NCI-H524 (cell line): ENCODE data around the gene MAP2K3.
A peak's percentile ranks its signal among the peaks of the same experiment; 100 is the strongest.
"Not testable (repeated sequence)": the region's sequence is repeated elsewhere in the genome, so short reads cannot be mapped to it uniquely, and the experiment has no call there.

Experiments used
- DNase-seq, 2 experiments: peaks; one replicate each; lab custom pipeline; 2025; lab: John Stamatoyannopoulos, UW

The MAP2K3 gene

GRCh38 chr17:21328778-21329177 is 44.3 kb downstream of the MAP2K3 start:
- not testable (repeated sequence) for DNase-seq

GRCh38 chr17:21330436-21331160 is 46.1 kb downstream of the MAP2K3 start:
- no peak for DNase-seq

DNA sequence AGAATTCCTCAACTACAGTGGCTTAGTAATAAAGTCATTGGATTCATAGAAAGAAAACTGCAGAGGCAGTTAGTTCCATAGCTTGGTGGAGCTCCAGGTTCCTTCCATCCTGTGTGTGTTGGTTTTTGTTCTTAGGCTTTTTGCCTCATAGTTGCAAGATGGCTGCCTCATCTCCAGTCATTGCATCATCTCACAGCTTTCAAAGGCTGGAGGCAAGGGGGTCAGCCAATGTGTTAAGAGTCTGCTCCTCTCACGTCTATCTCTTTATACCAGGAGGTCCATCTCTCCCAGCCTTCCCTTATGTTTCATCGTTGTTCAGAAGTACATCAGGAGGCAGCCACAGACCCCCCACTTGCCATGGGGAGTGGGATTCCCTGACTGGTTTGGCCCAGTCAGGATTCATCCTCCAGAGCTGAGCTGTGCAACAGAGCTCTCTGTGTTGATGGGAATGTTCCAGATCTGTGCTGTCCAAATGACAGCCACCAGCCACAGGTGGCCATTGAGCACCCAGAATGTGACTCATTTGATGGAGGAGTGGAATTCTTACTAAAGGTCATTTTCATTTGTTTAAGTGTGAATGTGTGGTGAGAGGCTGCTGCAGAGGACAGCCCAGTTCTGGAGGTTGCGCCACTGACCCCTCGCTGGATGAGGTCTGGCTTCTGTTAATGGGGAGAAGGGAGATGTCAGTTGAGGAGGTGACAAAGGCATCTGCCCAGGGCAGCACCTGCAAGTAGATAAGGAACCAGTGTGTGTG is 52.2 kb downstream of the MAP2K3 start:
- DNase-seq, result not testable (repeated sequence)

DNA sequence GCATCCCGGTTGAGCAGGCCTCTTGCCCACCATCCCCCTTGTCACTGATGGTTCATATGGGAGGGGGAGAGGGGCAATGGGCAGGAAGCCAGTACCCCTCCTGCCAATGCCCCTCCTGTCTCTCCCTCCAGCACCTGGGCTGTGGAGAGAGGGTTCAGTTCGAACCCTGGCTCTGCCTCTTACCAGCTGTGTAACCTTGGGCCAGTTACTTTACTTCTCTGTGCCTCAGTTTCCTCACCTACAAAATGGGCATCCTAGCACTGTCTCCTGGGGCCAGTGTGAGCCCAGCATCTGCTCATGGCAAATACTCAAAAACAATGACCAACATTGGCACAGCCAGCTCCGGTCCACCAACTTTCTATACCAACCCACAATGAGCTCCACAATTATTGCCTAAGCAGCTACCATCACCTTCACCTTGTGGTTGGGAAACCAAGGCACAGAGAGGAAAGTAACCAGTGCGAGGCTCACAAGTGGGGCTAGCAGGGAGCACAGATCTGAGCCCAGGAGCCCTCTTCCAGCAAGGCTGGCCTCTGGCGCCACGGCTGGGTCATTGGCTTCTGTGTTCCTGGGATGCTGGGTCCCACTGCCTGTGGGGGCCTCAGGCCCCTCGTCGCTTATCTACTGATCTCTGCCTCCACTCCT is 53.6 kb downstream of the MAP2K3 start:
- DNase-seq, result not testable (repeated sequence)

DNA sequence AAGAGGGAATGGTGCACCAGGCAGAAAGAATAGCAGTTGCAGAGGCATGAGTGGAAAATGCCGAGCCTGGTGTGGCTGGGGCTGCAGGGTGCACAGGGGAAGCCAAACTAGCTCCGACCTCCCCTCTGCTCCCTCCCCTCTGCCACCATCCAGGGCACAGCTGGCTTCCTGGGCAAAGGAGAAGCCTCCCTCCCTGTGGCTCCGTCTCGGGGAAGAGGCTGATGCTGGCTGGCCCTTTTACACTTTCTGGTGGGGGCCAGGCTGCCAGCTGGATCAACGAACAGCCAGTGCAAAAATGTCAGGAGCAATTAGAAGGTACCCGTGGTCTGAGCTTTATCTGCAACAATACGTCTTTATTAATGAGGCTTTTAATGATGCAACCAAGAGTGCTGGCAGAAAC is 54.5 kb downstream of the MAP2K3 start:
- peak in 1 of 2 experiments; percentile 20 for DNase-seq

- DNase-seq, result not testable (repeated sequence)
These were observed 55.1 kb downstream of the MAP2K3 start for GRCh38 chr17:21339571-21339970.

DNA sequence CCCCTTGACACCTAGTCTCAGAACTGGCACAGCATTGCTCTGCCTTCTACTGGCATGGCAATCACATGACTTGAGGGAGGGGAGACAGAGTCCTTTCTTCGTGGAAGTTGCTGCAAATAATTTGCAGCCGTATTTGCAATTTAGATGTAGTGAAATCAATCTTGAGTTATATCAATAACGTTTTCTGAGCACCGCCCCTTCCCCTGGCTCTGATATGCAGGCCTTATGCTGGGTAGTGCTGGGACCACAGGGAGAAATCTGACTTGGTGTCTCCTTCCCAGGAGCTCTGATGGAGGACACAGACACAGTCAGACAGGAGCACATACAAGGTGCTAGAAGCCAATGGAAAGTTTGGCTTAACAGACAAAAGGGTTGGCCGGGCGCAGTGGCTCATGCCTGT is 55.9 kb downstream of the MAP2K3 start:
- DNase-seq, result not testable (repeated sequence)

DNA sequence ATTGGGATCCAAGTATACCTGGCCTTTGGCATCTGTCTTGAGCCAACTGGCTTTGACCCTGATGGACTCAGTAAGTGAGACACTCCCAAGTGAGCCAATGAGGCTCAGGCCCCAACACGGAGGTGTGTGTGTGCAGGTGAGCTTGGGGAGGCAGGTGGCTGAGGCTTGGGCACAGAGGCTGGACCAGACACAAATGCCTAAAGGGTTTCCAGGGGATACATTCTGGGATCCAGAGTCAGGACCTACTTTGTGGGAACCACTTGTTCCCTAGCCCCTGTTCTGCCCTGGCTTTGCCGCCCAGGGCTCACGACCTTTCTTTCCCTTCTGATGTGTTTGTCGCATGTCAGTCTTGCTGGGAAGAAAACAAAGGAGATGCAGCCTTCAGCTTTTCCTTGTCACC is 56.8 kb downstream of the MAP2K3 start:
- not testable (repeated sequence) for DNase-seq

DNA sequence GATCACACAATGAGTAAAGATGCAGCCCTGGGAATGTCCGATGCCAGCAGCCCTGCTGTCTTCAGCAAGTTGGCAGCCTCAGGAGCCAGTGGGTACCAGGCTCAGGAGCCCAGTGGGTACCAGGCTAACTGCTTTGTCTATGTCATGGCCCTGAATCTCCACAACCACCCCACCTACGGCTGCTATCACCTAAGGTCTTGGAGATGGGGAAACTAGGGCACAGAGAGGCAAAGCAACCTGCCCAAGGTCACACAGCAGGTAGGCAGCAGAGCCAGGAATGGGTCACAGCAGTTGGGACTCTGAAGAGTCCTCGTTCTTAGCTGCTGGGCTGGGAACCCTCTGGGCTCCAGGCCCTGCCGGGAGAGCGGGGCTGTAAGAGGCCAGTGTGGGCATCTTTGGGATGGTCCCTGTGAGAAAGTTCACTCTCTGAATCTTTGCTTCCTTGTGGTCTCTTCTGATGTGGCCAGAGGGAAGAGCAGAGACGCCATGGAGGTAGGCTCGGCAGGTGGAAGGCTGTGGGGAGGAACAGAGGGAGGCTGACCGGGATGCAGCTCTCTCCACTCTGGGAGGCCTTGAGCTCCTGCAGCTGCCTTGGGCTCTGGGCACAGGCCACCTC is 57.5 kb downstream of the MAP2K3 start:
- not testable (repeated sequence) for DNase-seq

GRCh38 chr17:21343061-21343949 is 58.8 kb downstream of the MAP2K3 start:
- DNase-seq, result not testable (repeated sequence)

GRCh38 chr17:21344801-21345200 is 60.3 kb downstream of the MAP2K3 start:
- DNase-seq, result not testable (repeated sequence)

DNA sequence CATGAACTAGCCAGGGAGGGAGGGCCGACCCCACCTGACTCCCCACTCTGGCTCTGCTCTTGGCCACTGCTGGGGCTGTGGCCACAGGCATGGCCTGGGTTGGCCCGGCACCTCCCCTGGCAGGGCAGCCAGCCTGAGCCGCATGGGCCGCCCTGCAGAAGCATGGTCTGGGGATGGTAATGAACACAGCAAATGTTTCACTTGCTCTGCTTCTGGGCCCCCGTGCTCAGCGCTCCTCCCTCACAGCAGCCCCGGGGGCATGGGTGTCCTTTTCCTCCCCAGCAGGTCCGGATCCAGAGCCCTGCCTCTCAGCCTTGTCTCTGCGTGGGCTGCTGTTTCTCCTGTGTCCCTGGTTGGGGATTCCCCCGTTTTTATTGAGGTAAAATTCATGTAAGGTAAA is 60.7 kb downstream of the MAP2K3 start:
- no peak for DNase-seq

- not testable (repeated sequence) for DNase-seq
These were observed 61.6 kb downstream of the MAP2K3 start for GRCh38 chr17:21346107-21346506.

- not testable (repeated sequence) for DNase-seq
These were observed 62.2 kb downstream of the MAP2K3 start for GRCh38 chr17:21346651-21347250.

- not testable (repeated sequence) for DNase-seq
These were observed 63.1 kb downstream of the MAP2K3 start for GRCh38 chr17:21347660-21348059.

DNA sequence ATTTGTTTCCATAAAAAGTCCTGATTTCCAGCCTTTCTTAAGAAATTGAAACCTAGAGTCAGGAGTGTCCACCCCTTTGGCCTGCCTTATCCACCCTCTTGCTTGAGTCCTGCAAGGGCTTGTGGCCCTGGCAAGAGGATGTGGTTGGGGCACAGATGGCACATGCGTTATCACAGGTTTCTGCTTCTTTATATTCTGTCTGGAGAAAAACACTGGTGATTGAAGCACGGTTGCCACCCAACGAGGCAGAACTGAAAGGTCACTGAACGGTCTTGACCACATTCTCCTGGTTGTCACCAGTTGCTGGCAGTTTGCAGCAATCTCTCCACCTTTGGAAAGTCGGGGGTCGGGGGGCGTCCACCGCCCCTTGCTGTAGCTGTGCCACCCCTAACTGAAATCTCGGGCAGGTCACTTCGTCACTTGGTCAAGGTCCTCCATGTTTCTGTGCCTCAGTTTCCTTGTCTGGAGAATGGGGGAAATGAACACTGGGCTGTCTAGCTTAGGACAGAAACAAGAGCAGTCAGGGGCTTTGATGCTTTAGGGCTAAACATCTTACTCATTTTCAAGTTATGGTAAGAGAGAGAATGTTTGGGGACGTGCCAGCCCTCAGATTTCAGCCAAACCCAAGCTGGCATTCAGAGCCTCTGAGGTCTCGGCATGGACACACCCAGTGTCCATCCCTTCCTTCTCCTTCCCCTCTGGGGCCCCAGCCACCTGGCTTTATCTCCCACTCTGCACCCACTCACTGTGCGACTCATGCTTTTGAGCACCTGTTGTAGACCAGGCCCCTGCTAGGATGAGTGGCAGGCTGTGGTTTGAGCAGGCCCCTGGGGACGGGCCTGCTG is 63.8 kb downstream of the MAP2K3 start:
- DNase-seq, result not testable (repeated sequence)

GRCh38 chr17:21348926-21349261 is 64.4 kb downstream of the MAP2K3 start:
- DNase-seq, result not testable (repeated sequence)

DNA sequence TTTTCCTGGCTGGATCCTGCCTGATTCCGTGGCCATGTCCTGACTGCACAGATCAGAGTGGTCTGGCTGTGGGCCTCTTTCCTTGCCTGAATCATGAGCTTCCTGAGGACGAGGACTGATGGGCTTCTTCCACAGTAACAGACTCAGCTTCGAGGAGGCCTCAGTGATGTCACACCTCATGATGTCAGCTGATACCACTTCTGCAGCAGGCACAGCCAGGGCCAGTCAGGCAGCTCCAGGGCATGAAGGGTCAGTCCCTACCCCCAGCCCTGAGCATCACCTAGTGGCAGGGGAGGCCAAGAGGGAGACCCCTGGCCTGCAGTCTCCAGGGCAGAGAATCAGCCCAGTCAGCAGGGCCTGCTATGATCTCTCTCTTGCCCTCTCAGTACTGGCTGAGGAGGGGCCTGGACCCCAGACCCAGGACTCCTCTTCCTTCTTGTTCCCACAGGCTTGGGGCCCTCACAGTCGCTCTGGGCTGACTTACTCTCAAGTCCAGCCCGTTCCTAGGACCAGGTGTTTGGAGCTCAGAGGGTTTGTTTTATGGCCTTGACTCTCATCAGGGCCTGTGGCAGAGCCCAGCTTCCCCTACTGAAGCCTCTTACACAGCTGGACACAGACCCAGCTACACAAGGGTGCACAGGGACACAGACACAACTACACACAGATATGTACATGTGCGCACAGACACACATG is 65.0 kb downstream of the MAP2K3 start:
- DNase-seq, result not testable (repeated sequence)

DNA sequence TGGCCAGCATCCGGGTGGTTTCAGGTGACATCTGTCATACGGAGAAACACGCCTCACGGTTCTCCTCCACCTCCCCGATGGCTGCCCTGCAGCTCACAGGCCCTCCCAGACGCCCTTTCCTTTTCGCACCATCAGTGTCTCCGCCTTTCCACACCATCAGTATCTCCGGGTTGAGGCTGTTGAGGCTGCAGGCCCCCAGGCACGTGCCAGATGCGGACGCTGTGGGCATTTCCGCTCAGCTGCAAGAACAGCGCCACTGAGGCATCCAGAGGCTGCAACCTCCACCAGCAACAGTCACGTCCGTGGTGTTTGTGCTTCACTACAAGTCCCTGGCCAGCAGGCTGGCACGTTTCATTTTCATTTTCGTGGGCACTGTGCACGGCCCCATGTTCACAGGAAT is 66.0 kb downstream of the MAP2K3 start:
- DNase-seq, result not testable (repeated sequence)
